ENCODE data around the gene CCP110. TPM values are rescaled to one million over a fixed set of nuclear protein-coding genes. Genes with fewer than 3 reads are reported as not detected.

Gene CCP110
- total and polyA plus RNA-seq, 2 of the 13 experiments (the other 11 are each of a cell fraction or from before 2014, with no cell fraction given): 10.0 to 11.1 TPM

DNA sequence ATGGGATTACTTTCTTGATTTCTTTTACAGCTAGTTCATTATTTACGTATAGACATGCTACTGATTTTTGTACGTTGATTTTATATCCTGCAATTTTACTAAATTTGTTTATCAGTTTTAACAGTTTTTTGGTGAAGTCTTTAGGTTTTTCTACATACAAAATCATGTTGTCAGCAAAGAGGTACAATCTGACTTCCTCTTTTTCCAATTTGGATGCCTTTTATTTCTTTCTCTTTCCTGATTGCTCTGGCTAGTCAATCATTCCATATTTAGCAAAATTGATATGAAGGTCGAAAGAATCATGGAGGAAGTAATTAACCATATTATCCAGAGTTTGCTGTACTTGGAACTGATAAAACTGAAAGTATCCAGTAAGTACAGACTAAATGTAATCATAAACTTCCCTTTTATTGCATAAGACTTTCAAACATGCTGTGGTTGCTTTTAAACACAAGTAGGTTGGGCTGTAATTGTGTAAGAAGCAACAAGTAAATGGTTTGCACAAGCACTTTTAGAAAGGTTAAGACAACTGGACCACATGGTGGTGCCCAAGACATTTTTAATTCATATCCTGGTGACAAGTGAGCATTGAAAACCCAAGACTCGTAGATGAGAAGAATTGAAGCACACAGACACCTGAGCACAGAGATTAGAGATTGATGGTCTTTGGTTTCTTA, 10.2 kb upstream of the CCP110 start (continued):
- TF ChIP-seq, protein P1, sequence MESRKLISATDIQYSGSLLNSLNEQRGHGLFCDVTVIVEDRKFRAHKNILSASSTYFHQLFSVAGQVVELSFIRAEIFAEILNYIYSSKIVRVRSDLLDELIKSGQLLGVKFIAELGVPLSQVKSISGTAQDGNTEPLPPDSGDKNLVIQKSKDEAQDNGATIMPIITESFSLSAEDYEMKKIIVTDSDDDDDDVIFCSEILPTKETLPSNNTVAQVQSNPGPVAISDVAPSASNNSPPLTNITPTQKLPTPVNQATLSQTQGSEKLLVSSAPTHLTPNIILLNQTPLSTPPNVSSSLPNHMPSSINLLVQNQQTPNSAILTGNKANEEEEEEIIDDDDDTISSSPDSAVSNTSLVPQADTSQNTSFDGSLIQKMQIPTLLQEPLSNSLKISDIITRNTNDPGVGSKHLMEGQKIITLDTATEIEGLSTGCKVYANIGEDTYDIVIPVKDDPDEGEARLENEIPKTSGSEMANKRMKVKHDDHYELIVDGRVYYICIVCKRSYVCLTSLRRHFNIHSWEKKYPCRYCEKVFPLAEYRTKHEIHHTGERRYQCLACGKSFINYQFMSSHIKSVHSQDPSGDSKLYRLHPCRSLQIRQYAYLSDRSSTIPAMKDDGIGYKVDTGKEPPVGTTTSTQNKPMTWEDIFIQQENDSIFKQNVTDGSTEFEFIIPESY (CRISPR knock-in tag; IDR thresholded peaks at IDR 0.05): no peak
- TF ChIP-seq CEBPG (CRISPR knock-in tag; IDR thresholded peaks at IDR 0.05) (peak; percentile 58; the same call in 1 of the 2 replicates), ZNF232 (CRISPR knock-in tag; IDR thresholded peaks at IDR 0.05; ENCODE audit: borderline replicate concordance) (no peak), ZNF30 (CRISPR knock-in tag; IDR thresholded peaks at IDR 0.05) (no peak)
- TF ChIP-seq, protein P2, sequence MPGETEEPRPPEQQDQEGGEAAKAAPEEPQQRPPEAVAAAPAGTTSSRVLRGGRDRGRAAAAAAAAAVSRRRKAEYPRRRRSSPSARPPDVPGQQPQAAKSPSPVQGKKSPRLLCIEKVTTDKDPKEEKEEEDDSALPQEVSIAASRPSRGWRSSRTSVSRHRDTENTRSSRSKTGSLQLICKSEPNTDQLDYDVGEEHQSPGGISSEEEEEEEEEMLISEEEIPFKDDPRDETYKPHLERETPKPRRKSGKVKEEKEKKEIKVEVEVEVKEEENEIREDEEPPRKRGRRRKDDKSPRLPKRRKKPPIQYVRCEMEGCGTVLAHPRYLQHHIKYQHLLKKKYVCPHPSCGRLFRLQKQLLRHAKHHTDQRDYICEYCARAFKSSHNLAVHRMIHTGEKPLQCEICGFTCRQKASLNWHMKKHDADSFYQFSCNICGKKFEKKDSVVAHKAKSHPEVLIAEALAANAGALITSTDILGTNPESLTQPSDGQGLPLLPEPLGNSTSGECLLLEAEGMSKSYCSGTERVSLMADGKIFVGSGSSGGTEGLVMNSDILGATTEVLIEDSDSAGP (CRISPR knock-in tag; IDR thresholded peaks at IDR 0.05; ENCODE audit: borderline replicate concordance): no peak
- TF ChIP-seq, protein P3, sequence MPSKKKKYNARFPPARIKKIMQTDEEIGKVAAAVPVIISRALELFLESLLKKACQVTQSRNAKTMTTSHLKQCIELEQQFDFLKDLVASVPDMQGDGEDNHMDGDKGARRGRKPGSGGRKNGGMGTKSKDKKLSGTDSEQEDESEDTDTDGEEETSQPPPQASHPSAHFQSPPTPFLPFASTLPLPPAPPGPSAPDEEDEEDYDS (CRISPR knock-in tag; IDR thresholded peaks at IDR 0.05): no peak
- TF ChIP-seq, protein P4, sequence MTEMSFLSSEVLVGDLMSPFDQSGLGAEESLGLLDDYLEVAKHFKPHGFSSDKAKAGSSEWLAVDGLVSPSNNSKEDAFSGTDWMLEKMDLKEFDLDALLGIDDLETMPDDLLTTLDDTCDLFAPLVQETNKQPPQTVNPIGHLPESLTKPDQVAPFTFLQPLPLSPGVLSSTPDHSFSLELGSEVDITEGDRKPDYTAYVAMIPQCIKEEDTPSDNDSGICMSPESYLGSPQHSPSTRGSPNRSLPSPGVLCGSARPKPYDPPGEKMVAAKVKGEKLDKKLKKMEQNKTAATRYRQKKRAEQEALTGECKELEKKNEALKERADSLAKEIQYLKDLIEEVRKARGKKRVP (CRISPR knock-in tag; IDR thresholded peaks at IDR 0.05): peak in 1 of 2 experiments; percentile 57; a peak in 1 of 4 replicates
- TF ChIP-seq, protein P5, sequence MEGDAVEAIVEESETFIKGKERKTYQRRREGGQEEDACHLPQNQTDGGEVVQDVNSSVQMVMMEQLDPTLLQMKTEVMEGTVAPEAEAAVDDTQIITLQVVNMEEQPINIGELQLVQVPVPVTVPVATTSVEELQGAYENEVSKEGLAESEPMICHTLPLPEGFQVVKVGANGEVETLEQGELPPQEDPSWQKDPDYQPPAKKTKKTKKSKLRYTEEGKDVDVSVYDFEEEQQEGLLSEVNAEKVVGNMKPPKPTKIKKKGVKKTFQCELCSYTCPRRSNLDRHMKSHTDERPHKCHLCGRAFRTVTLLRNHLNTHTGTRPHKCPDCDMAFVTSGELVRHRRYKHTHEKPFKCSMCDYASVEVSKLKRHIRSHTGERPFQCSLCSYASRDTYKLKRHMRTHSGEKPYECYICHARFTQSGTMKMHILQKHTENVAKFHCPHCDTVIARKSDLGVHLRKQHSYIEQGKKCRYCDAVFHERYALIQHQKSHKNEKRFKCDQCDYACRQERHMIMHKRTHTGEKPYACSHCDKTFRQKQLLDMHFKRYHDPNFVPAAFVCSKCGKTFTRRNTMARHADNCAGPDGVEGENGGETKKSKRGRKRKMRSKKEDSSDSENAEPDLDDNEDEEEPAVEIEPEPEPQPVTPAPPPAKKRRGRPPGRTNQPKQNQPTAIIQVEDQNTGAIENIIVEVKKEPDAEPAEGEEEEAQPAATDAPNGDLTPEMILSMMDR (CRISPR knock-in tag; IDR thresholded peaks at IDR 0.05): peak; percentile 27; the same call in 1 of the 2 replicates
